CD4-positive, alpha-beta T cell (primary cell): ENCODE results near the gene ZNF701. TPM values are rescaled to one million over a fixed set of nuclear protein-coding genes. Genes with fewer than 3 reads are reported as not detected.
"Not testable (repeated sequence)": the region's sequence is repeated elsewhere in the genome, so short reads cannot be mapped to it uniquely, and the experiment has no call there.

ENCODE experiments used
- ATAC-seq: fragments of 200-7000 bp; cut with Tn5 transposase; one replicate; pipeline ENCODE4 v1.10.0; 2022; ENCODE audit warnings: mild to moderate bottlenecking; ENCODE audit not compliant: poor library complexity
- CTCF ChIA-PET: fragments of 350-600 bp; sonication (Branson Sonifier 250); formaldehyde crosslinking; loops from one replicate; lab custom pipeline; 2021; ENCODE audit warnings: antibody characterized with exemption, inconsistent platforms; lab: Charles Lee
- POLR2A ChIA-PET: fragments of 350-600 bp; sonication (Branson Sonifier 250); formaldehyde crosslinking; loops from one replicate; lab custom pipeline; 2021; ENCODE audit warnings: antibody characterized with exemption, inconsistent platforms; lab: Charles Lee
- DNase-seq, 14 experiments: peaks; one replicate each; pipeline ENCODE4 v3.0.0-alpha.2; 2013 to 2020; ENCODE audit warnings: mixed read lengths in 2 of 14
- H3K27ac ChIP-seq, 2 donors: one replicate each; pipeline versions ENCODE4 v1.5.1 to v1.7.0; 2013; ENCODE audit warnings: low read length in 2 of 2, low read depth in 1 of 2, mild to moderate bottlenecking in 1 of 2
- H3K27me3 ChIP-seq, 2 experiments: 1 replicate in 1 of 2; 2 replicates in 1 of 2; pipeline versions ENCODE4 v1.6.1 to v1.7.0; 2013; ENCODE audit warnings: low read length in 2 of 2, control low read depth in 1 of 2, mild to moderate bottlenecking in 1 of 2, moderate library complexity in 1 of 2; ENCODE audit not compliant: insufficient read depth in 2 of 2, control insufficient read depth in 1 of 2
- H3K36me3 ChIP-seq: one replicate; pipeline ENCODE4 v1.6.1; 2013; ENCODE audit warnings: low read length, control low read depth; ENCODE audit not compliant: insufficient read depth
- H3K4me1 ChIP-seq: one replicate; pipeline ENCODE4 v1.6.1; 2013; ENCODE audit warnings: low read length, control low read depth; ENCODE audit not compliant: insufficient read depth
- H3K4me3 ChIP-seq: one replicate; pipeline ENCODE4 v1.5.1; 2013; ENCODE audit warnings: mild to moderate bottlenecking, low read length, moderate library complexity
- H3K9me3 ChIP-seq, 2 experiments: 1 replicate in 1 of 2; 2 replicates in 1 of 2; pipeline versions ENCODE4 v1.6.1 to v1.7.0; 2013; ENCODE audit warnings: low read length in 2 of 2, mild to moderate bottlenecking in 2 of 2, control low read depth in 1 of 2, moderate library complexity in 1 of 2; ENCODE audit not compliant: control insufficient read depth in 1 of 2, insufficient read depth in 1 of 2
- H3K27ac Mint-ChIP-seq: one replicate; pipeline ENCODE4 v1.8.0; 2020; ENCODE audit warnings: mixed read lengths
- H3K27me3 Mint-ChIP-seq: one replicate; pipeline ENCODE4 v1.8.0; 2021; ENCODE audit warnings: mixed read lengths
- H3K36me3 Mint-ChIP-seq: one replicate; pipeline ENCODE4 v1.8.0; 2021; ENCODE audit warnings: low read depth, mixed read lengths
- H3K4me1 Mint-ChIP-seq: one replicate; pipeline ENCODE4 v1.8.0; 2021; ENCODE audit warnings: low read depth, mixed read lengths
- H3K4me3 Mint-ChIP-seq: one replicate; pipeline ENCODE4 v1.8.0; 2020; ENCODE audit warnings: mild to moderate bottlenecking, mixed read lengths
- H3K9me3 Mint-ChIP-seq: one replicate; pipeline ENCODE4 v1.8.0; 2020; ENCODE audit warnings: mixed read lengths
- CTCF ChIP-seq: fragments of 200-600 bp; IDR thresholded peaks from one replicate; pipeline ENCODE4 v1.8.0; 2022; ENCODE audit warnings: antibody characterized with exemption, mild to moderate bottlenecking
- intact Hi-C, 2 experiments: fragments of 100-400 bp; cut with DNase I in 1 of 2; cut with micrococcal nuclease in 1 of 2; formaldehyde crosslinking; loops; one replicate each; pipeline versions ENCODE4 v1.15.1 to v1.9.0; 2023 to 2025; cut with DNase I, micrococcal nuclease
- total RNA-seq, 174 experiments: library from RNA in 2 of 174; stranded (reverse) in 2 of 174; gene quantifications; one replicate each; pipeline ENCODE4 v1.2.3 and lab custom pipeline; 2021 to 2026

The ZNF701 gene
- total RNA-seq, 2 experiments from 2014 or later: 7.9 to 8.2 TPM

- Histone ChIP-seq H3K27ac (no peak overlapping the region), H3K36me3 (peaks cover 55% of the 10 kb centered on the region), H3K4me3 (no peak overlapping the region), H3K27me3 (no peaks in the 10 kb centered on the region), H3K9me3 (peaks cover 57 to 88% of the 10 kb centered on the region in 2 experiments), H3K4me1 (no peaks in the 10 kb centered on the region)
- DNase-seq (no peak), ATAC-seq (no peak)
- Mint-ChIP-seq H3K36me3 (peaks cover 94% of the 10 kb centered on the region), H3K4me3 (no peak overlapping the region), H3K27ac (no peak overlapping the region), H3K27me3 (no peaks in the 10 kb centered on the region), H3K9me3 (peaks cover 24% of the 10 kb centered on the region), H3K4me1 (no peaks in the 10 kb centered on the region)
- POLR2A ChIA-PET: no interaction called here
- TF ChIP-seq CTCF: no peak
- CTCF ChIA-PET: no interaction called here
- intact Hi-C loops: no loop called here
Measured at GRCh38 chr19:52554216-52554971, 15.7 kb upstream of the ZNF701 start.

DNA sequence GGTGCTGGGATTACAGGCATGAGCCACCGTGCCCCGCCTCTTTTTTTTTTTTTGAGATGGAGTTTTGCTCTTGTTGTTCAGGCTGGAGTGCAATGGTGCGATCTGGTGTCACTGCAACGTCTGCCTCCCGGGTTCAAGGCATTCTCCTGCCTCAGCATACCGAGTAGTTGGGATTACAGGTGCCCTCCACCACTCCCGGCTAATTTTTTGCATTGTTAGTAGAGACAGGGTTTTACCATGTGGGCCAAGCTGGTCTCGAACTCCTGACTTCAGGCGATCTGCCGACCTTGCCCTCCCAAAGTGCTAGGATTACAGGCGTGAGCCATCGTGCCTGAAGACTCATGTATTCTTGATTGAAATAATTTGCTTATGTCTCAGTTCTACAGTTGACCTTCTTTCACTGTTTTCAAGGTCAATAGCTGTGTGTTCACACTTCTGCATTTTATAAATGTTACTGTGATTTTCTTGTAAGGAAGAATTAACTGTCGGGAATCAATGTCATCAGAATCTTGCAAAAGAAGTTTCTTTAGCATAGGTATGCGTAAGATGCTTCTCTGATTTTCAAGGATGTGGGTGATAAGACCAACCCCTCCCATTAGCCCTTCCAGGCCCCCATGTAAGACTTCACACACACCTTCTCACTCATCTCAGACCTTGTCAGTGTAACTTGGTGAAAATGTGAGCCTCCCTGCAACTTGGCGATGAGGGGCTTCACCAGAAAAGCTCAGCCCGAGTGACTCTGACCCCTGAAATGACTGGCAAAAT, 12.7 kb upstream of the ZNF701 start:
- Mint-ChIP-seq H3K4me3 (no peak overlapping the region), H3K9me3 (peaks cover 24% of the 10 kb centered on the region), H3K27ac (no peak overlapping the region), H3K4me1 (no peaks in the 10 kb centered on the region), H3K27me3 (no peaks in the 10 kb centered on the region), H3K36me3 (peaks cover 95% of the 10 kb centered on the region)
- H3K27ac ChIP-seq: no peak overlapping the region
- ChIA-PET POLR2A (no interaction called here), CTCF (no interaction called here)
- no peaks in the 10 kb centered on the region for H3K4me1 ChIP-seq
- TF ChIP-seq CTCF: no peak
- no peak overlapping the region for H3K4me3 ChIP-seq
- DNase-seq: no peak
- peaks cover 59 to 87% of the 10 kb centered on the region in 2 experiments for H3K9me3 ChIP-seq
- no peak for ATAC-seq
- H3K27me3 ChIP-seq: no peaks in the 10 kb centered on the region
- intact Hi-C loops: no loop called here
- peaks cover 32% of the 10 kb centered on the region for H3K36me3 ChIP-seq

DNA sequence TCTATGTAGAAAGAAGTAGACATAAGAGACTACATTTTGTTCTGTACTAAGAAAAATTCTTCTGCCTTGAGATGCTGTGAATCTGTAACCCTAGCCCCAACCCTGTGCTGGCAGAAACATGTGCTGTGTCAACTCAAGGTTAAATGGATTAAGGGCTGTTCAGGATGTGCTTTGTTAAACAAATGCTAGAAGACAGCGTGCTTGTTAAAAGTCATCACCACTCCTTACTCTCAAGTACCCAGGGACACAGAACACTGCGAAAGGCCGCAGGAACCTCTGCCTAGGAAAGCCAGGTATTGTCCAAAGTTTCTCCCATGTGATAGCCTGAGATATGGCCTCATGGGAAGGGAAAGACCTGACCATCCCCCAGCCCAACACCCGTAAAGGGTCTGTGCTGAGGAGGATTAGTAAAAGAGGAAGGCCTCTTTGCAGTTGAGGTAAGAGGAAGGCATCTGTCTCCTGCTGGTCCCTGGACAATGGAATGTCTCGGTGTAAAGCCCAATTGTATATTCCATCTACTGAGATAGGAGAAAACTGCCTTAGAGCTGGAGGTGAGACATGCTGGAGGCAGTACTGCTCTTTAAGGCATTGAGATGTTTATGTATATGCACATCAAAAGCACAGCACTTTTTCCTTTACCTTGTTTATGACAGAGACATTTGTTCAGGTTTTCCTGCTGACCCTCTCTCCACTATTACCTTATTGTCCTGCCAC, 11.2 kb upstream of the ZNF701 start:
- H3K4me3 Mint-ChIP-seq, H3K4me3 ChIP-seq, H3K4me1 ChIP-seq, H3K27me3 Mint-ChIP-seq, DNase-seq, H3K27ac Mint-ChIP-seq, CTCF ChIA-PET, H3K27ac ChIP-seq, H3K27me3 ChIP-seq, ATAC-seq, H3K4me1 Mint-ChIP-seq, POLR2A ChIA-PET, intact Hi-C loops: not testable (repeated sequence)
- Histone ChIP-seq H3K9me3 (peaks cover 69 to 87% of the 10 kb centered on the region in 2 experiments), H3K36me3 (peaks cover 19% of the 10 kb centered on the region)
- Mint-ChIP-seq H3K36me3 (peaks cover 95% of the 10 kb centered on the region), H3K9me3 (peaks cover 21% of the 10 kb centered on the region)

DNA sequence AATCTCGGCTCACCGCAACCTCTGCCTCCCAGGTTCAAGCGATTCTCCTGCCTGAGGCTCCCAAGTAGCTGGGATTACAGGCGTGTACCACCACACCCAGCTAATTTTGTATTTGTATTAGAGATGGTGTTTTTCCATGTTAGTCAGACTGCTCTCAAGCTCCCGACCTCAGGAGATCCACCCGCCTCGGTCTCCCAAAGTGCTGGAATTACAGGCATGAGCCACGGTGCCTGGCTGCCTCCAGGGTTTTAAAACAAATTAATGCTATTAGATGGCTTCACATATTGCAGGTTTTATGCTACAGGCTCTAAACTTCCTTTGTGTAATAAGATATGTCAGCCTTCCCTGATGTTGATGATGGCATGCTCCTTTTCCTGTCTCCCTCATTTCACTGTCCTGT, 8.5 kb upstream of the ZNF701 start:
- peaks cover 86% of the 10 kb centered on the region for H3K36me3 Mint-ChIP-seq
- H3K27ac Mint-ChIP-seq, H3K27me3 ChIP-seq, H3K4me1 ChIP-seq, H3K4me3 Mint-ChIP-seq, H3K27me3 Mint-ChIP-seq, DNase-seq, H3K4me3 ChIP-seq, H3K9me3 Mint-ChIP-seq, H3K4me1 Mint-ChIP-seq, H3K27ac ChIP-seq, ATAC-seq, CTCF ChIA-PET, intact Hi-C loops: not testable (repeated sequence)
- POLR2A ChIA-PET: interaction anchor here (0.6 kb wide), 1 partner anchor 53 kb away, joined by 3 read pairs; no protein-coding TSS in a partner anchor
- H3K9me3 ChIP-seq: peaks cover 74 to 85% of the 10 kb centered on the region in 2 experiments
- peaks cover 11% of the 10 kb centered on the region for H3K36me3 ChIP-seq
